ENCODE data around the gene CX3CL1. TPM values are rescaled to one million over a fixed set of nuclear protein-coding genes. Genes with fewer than 3 reads are reported as not detected.

Gene CX3CL1
- total RNA-seq, 1 experiment from 2014 or later, result 2.1 TPM

- H3K27me3 ChIP-seq (ENCODE audit: control insufficient read depth, insufficient read depth, low read length), result no peaks in the 10 kb centered on the region
- H3K36me3 ChIP-seq (replicated peaks; ENCODE audit: control insufficient read depth, insufficient read depth, low read length), result no peaks in the 10 kb centered on the region
- H3K4me3 ChIP-seq (ENCODE audit: insufficient read depth, low read depth, low read length), result no peak overlapping the region
- DNase-seq, result peak; percentile 42
Measured at GRCh38 chr16:57383276-57384247, 11.3 kb downstream of the CX3CL1 start.

GRCh38 chr16:57384248-57385070, 12.2 kb downstream of the CX3CL1 start:
- peak; percentile 23 for DNase-seq

GRCh38 chr16:57385083-57385482, 12.8 kb downstream of the CX3CL1 start:
- H3K27me3 ChIP-seq (ENCODE audit: control insufficient read depth, insufficient read depth, low read length), result no peaks in the 10 kb centered on the region
- H3K36me3 ChIP-seq (replicated peaks; ENCODE audit: control insufficient read depth, insufficient read depth, low read length), result no peaks in the 10 kb centered on the region
- DNase-seq, result no peak
- H3K4me3 ChIP-seq (ENCODE audit: insufficient read depth, low read depth, low read length), result no peak overlapping the region

More at GRCh38 chr16:57384248-57385070, 12.2 kb downstream of the CX3CL1 start:
- H3K4me3 ChIP-seq (ENCODE audit: insufficient read depth, low read depth, low read length), result no peak overlapping the region
- no peaks in the 10 kb centered on the region for H3K27me3 ChIP-seq (ENCODE audit: control insufficient read depth, insufficient read depth, low read length)
- H3K36me3 ChIP-seq (replicated peaks; ENCODE audit: control insufficient read depth, insufficient read depth, low read length), result no peaks in the 10 kb centered on the region

GRCh38 chr16:57386381-57386951, 14.2 kb downstream of the CX3CL1 start:
- no peaks in the 10 kb centered on the region for H3K27me3 ChIP-seq (ENCODE audit: control insufficient read depth, insufficient read depth, low read length)
- H3K4me3 ChIP-seq (ENCODE audit: insufficient read depth, low read depth, low read length), result no peak overlapping the region
- no peak for DNase-seq
- no peaks in the 10 kb centered on the region for H3K36me3 ChIP-seq (replicated peaks; ENCODE audit: control insufficient read depth, insufficient read depth, low read length)

GRCh38 chr16:57387598-57388354, 15.5 kb downstream of the CX3CL1 start:
- DNase-seq, result peak; percentile 13
- Histone ChIP-seq H3K27me3 (ENCODE audit: control insufficient read depth, insufficient read depth, low read length) (no peaks in the 10 kb centered on the region), H3K4me3 (ENCODE audit: insufficient read depth, low read depth, low read length) (no peak overlapping the region), H3K36me3 (replicated peaks; ENCODE audit: control insufficient read depth, insufficient read depth, low read length) (no peaks in the 10 kb centered on the region)

GRCh38 chr16:57388359-57389086, 16.2 kb downstream of the CX3CL1 start:
- no peak for DNase-seq
- Histone ChIP-seq H3K4me3 (ENCODE audit: insufficient read depth, low read depth, low read length) (no peak overlapping the region), H3K27me3 (ENCODE audit: control insufficient read depth, insufficient read depth, low read length) (no peaks in the 10 kb centered on the region), H3K36me3 (replicated peaks; ENCODE audit: control insufficient read depth, insufficient read depth, low read length) (no peaks in the 10 kb centered on the region)

- H3K4me3 ChIP-seq (ENCODE audit: insufficient read depth, low read depth, low read length), result no peak overlapping the region
- no peak for DNase-seq
- no peaks in the 10 kb centered on the region for H3K36me3 ChIP-seq (replicated peaks; ENCODE audit: control insufficient read depth, insufficient read depth, low read length)
- H3K27me3 ChIP-seq (ENCODE audit: control insufficient read depth, insufficient read depth, low read length), result no peaks in the 10 kb centered on the region
Measured at GRCh38 chr16:57389087-57389468, 16.8 kb downstream of the CX3CL1 start.

- H3K36me3 ChIP-seq (replicated peaks; ENCODE audit: control insufficient read depth, insufficient read depth, low read length), result no peaks in the 10 kb centered on the region
- no peaks in the 10 kb centered on the region for H3K27me3 ChIP-seq (ENCODE audit: control insufficient read depth, insufficient read depth, low read length)
- DNase-seq, result no peak
- no peak overlapping the region for H3K4me3 ChIP-seq (ENCODE audit: insufficient read depth, low read depth, low read length)
Measured at GRCh38 chr16:57390636-57391295, 18.5 kb downstream of the CX3CL1 start.

GRCh38 chr16:57391300-57391699, 19.0 kb downstream of the CX3CL1 start:
- H3K36me3 ChIP-seq (replicated peaks; ENCODE audit: control insufficient read depth, insufficient read depth, low read length), result no peaks in the 10 kb centered on the region
- no peak for DNase-seq
- no peak overlapping the region for H3K4me3 ChIP-seq (ENCODE audit: insufficient read depth, low read depth, low read length)
- H3K27me3 ChIP-seq (ENCODE audit: control insufficient read depth, insufficient read depth, low read length), result no peaks in the 10 kb centered on the region

- DNase-seq, result no peak
- Histone ChIP-seq H3K4me3 (ENCODE audit: insufficient read depth, low read depth, low read length) (no peak overlapping the region), H3K36me3 (replicated peaks; ENCODE audit: control insufficient read depth, insufficient read depth, low read length) (no peaks in the 10 kb centered on the region), H3K27me3 (ENCODE audit: control insufficient read depth, insufficient read depth, low read length) (no peaks in the 10 kb centered on the region)
Measured at GRCh38 chr16:57391708-57392107, 19.4 kb downstream of the CX3CL1 start.

- H3K4me3 ChIP-seq (ENCODE audit: insufficient read depth, low read depth, low read length), result no peak overlapping the region
- no peak for DNase-seq
- H3K36me3 ChIP-seq (replicated peaks; ENCODE audit: control insufficient read depth, insufficient read depth, low read length), result no peaks in the 10 kb centered on the region
- no peaks in the 10 kb centered on the region for H3K27me3 ChIP-seq (ENCODE audit: control insufficient read depth, insufficient read depth, low read length)
Measured at GRCh38 chr16:57392694-57393093, 20.4 kb downstream of the CX3CL1 start.

- no peaks in the 10 kb centered on the region for H3K36me3 ChIP-seq (replicated peaks; ENCODE audit: control insufficient read depth, insufficient read depth, low read length)
Measured at GRCh38 chr16:57394444-57394843, 22.2 kb downstream of the CX3CL1 start.

GRCh38 chr16:57395026-57395425, 22.7 kb downstream of the CX3CL1 start:
- H3K27me3 ChIP-seq (ENCODE audit: control insufficient read depth, insufficient read depth, low read length), result no peaks in the 10 kb centered on the region
- H3K4me3 ChIP-seq (ENCODE audit: insufficient read depth, low read depth, low read length), result no peak overlapping the region
- no peaks in the 10 kb centered on the region for H3K36me3 ChIP-seq (replicated peaks; ENCODE audit: control insufficient read depth, insufficient read depth, low read length)
- no peak for DNase-seq

More at GRCh38 chr16:57394444-57394843, 22.2 kb downstream of the CX3CL1 start:
- Histone ChIP-seq H3K4me3 (ENCODE audit: insufficient read depth, low read depth, low read length) (no peak overlapping the region), H3K27me3 (ENCODE audit: control insufficient read depth, insufficient read depth, low read length) (no peaks in the 10 kb centered on the region)
- no peak for DNase-seq

All from H7 (cell line).